Peyer's patch (tissue), 4 donors: ENCODE measurements around the gene TREML1. TPM values are rescaled to one million over a fixed set of nuclear protein-coding genes. Genes with fewer than 3 reads are reported as not detected.

Source experiments
- DNase-seq, 3 donors: peaks; one replicate each; pipeline ENCODE4 v3.0.0-alpha.2; 2017 to 2019
- H3K27ac ChIP-seq, 4 donors: fragments of 200-600 bp; sonication (generic); one replicate each; pipeline ENCODE4 v1.5.1; 2016 to 2019
- H3K27me3 ChIP-seq, 2 donors: fragments of 200-600 bp; sonication (generic); one replicate each; pipeline ENCODE4 v1.5.1; 2019
- H3K36me3 ChIP-seq, 3 donors: fragments of 200-600 bp; sonication (generic); one replicate each; pipeline ENCODE4 v1.5.1; 2016 to 2019
- H3K4me1 ChIP-seq, 4 donors: fragments of 200-600 bp; sonication (generic); one replicate each; pipeline ENCODE4 v1.5.1; 2016 to 2019
- H3K4me3 ChIP-seq, 4 donors: fragments of 200-600 bp; sonication (generic); 1 replicate in 3 of 4; 2 replicates in 1 of 4; pipeline ENCODE4 v1.5.1; 2016 to 2019; ENCODE audit warnings: mild to moderate bottlenecking in 1 of 4
- H3K9me3 ChIP-seq, 4 donors: fragments of 200-600 bp; sonication (generic); one replicate each; pipeline ENCODE4 v1.5.1; 2016 to 2019; ENCODE audit warnings: mild to moderate bottlenecking in 1 of 4
- CTCF ChIP-seq, 6 experiments: fragments of 450-650 bp in 4 of 6; fragments of 200-600 bp in 2 of 6; sonication (generic) in 1 of 6; IDR thresholded peaks; one replicate each; pipeline ENCODE4 v1.5.1; 2017 to 2019; ENCODE audit warnings: antibody characterized with exemption in 6 of 6, mild to moderate bottlenecking in 3 of 6, moderate library complexity in 1 of 6
- POLR2A ChIP-seq, 2 donors: fragments of 450-650 bp; IDR thresholded peaks; one replicate each; pipeline ENCODE4 v1.5.1; 2017; ENCODE audit warnings: antibody characterized with exemption in 2 of 2, mild to moderate bottlenecking in 2 of 2, moderate library complexity in 2 of 2
- total RNA-seq, 4 donors: library from RNA; depleted of rRNA; stranded (reverse); fragments of >200 nt; gene quantifications; one replicate each; pipeline ENCODE4 v1.1.0, GENCODE V29; 2016

The TREML1 gene
- total RNA-seq, 4 donors from 2014 or later = not detected

GRCh38 chr6:41135062-41135832, 18.9 kb downstream of the TREML1 start:
- no peak for DNase-seq
- Histone ChIP-seq H3K4me1 (no peaks in the 10 kb centered on the region), H3K27ac (no peak overlapping the region), H3K36me3 (peaks cover 0 to 7% (median 0%) of the 10 kb centered on the region in 3 donors), H3K9me3 (no peaks in the 10 kb centered on the region), H3K4me3 (no peak overlapping the region), H3K27me3 (no peaks in the 10 kb centered on the region)
- no peak for TF ChIP-seq POLR2A (IDR thresholded peaks at IDR 0.05)
- no peak for TF ChIP-seq CTCF (IDR thresholded peaks at IDR 0.05)

GRCh38 chr6:41132254-41132653, 21.9 kb downstream of the TREML1 start:
- H3K27ac ChIP-seq = no peak overlapping the region

GRCh38 chr6:41125282-41125681, 28.9 kb downstream of the TREML1 start:
- Histone ChIP-seq H3K27me3 (no peaks in the 10 kb centered on the region), H3K27ac (no peak overlapping the region), H3K4me3 (no peak overlapping the region), H3K36me3 (peaks cover 0 to 5% (median 0%) of the 10 kb centered on the region in 3 donors), H3K4me1 (no peaks in the 10 kb centered on the region), H3K9me3 (no peaks in the 10 kb centered on the region)
- TF ChIP-seq CTCF (IDR thresholded peaks at IDR 0.05) (no peak), POLR2A (IDR thresholded peaks at IDR 0.05) (no peak)
- no peak for DNase-seq

More at GRCh38 chr6:41132254-41132653, 21.9 kb downstream of the TREML1 start:
- no peaks in the 10 kb centered on the region for H3K4me1 ChIP-seq
- no peaks in the 10 kb centered on the region for H3K9me3 ChIP-seq
- H3K27me3 ChIP-seq = no peaks in the 10 kb centered on the region
- TF ChIP-seq CTCF (IDR thresholded peaks at IDR 0.05) = no peak
- TF ChIP-seq POLR2A (IDR thresholded peaks at IDR 0.05) = no peak
- peaks cover 0 to 7% (median 0%) of the 10 kb centered on the region in 3 donors for H3K36me3 ChIP-seq
- DNase-seq = no peak
- H3K4me3 ChIP-seq = no peak overlapping the region

GRCh38 chr6:41122918-41123317, 31.2 kb downstream of the TREML1 start:
- Histone ChIP-seq H3K36me3 (peaks cover 0 to 5% (median 0%) of the 10 kb centered on the region in 3 donors), H3K4me3 (no peak overlapping the region), H3K9me3 (no peaks in the 10 kb centered on the region), H3K27me3 (no peaks in the 10 kb centered on the region), H3K4me1 (no peaks in the 10 kb centered on the region), H3K27ac (no peak overlapping the region)
- TF ChIP-seq POLR2A (IDR thresholded peaks at IDR 0.05) = no peak
- TF ChIP-seq CTCF (IDR thresholded peaks at IDR 0.05) = no peak
- no peak for DNase-seq

- TF ChIP-seq CTCF (IDR thresholded peaks at IDR 0.05) (no peak), POLR2A (IDR thresholded peaks at IDR 0.05) (no peak)
- H3K27me3 ChIP-seq = no peaks in the 10 kb centered on the region
- H3K4me3 ChIP-seq = no peak overlapping the region
- DNase-seq = no peak
- peaks cover 0 to 5% (median 0%) of the 10 kb centered on the region in 3 donors for H3K36me3 ChIP-seq
- no peaks in the 10 kb centered on the region for H3K9me3 ChIP-seq
- H3K27ac ChIP-seq = no peak overlapping the region
- no peaks in the 10 kb centered on the region for H3K4me1 ChIP-seq
Observed at GRCh38 chr6:41122373-41122772, 31.8 kb downstream of the TREML1 start.
